Endodermal cell (in vitro differentiated cells): ENCODE measurements around the gene KCNH6. TPM values are rescaled to one million over a fixed set of nuclear protein-coding genes. Genes with fewer than 3 reads are reported as not detected.

Source experiments
- DNase-seq: peaks from one replicate; pipeline ENCODE4 v3.0.0-alpha.2; 2017
- H3K27ac ChIP-seq: 2 replicates; pipeline ENCODE4 v1.5.1; 2013; ENCODE audit warnings: mild to moderate bottlenecking, low read depth, low read length, moderate library complexity
- H3K27me3 ChIP-seq: 2 replicates; pipeline ENCODE4 v1.6.1; 2013; ENCODE audit warnings: mild to moderate bottlenecking, low read length, moderate library complexity; ENCODE audit not compliant: insufficient read depth, control insufficient read depth, poor library complexity, severe bottlenecking
- H3K36me3 ChIP-seq: 2 replicates; pipeline ENCODE4 v1.7.0; 2013; ENCODE audit warnings: mild to moderate bottlenecking, low read length, moderate library complexity; ENCODE audit not compliant: control insufficient read depth, insufficient read depth
- H3K4me1 ChIP-seq: one replicate; pipeline ENCODE4 v1.7.0; 2013; ENCODE audit warnings: low read length; ENCODE audit not compliant: control insufficient read depth, insufficient read depth
- H3K4me3 ChIP-seq: 2 replicates; pipeline ENCODE4 v1.5.1; 2013; ENCODE audit warnings: mild to moderate bottlenecking, low read length, moderate library complexity
- H3K9ac ChIP-seq: 2 replicates; pipeline ENCODE4 v1.6.1; 2013; ENCODE audit warnings: mild to moderate bottlenecking, low read length, moderate library complexity; ENCODE audit not compliant: poor library complexity, severe bottlenecking; ENCODE audit errors: extremely low read depth
- H3K9me3 ChIP-seq: 2 replicates; pipeline ENCODE4 v1.6.1; 2013; ENCODE audit warnings: mild to moderate bottlenecking, low read length, moderate library complexity; ENCODE audit not compliant: control insufficient read depth
- H3K27ac Mint-ChIP-seq: 2 replicates; pipeline ENCODE4 v1.8.0; 2020; ENCODE audit warnings: mixed read lengths
- H3K27me3 Mint-ChIP-seq: 2 replicates; pipeline ENCODE4 v1.8.0; 2021; ENCODE audit warnings: mild to moderate bottlenecking, mixed read lengths; ENCODE audit not compliant: insufficient read depth
- H3K36me3 Mint-ChIP-seq: 2 replicates; pipeline ENCODE4 v1.8.0; 2020; ENCODE audit warnings: low read depth, mixed read lengths
- H3K4me1 Mint-ChIP-seq: 2 replicates; pipeline ENCODE4 v1.8.0; 2020; ENCODE audit warnings: mixed read lengths
- H3K4me3 Mint-ChIP-seq: 2 replicates; pipeline ENCODE4 v1.8.0; 2020; ENCODE audit warnings: mild to moderate bottlenecking, moderate library complexity, mixed read lengths
- H3K9me3 Mint-ChIP-seq: 2 replicates; pipeline ENCODE4 v1.8.0; 2020; ENCODE audit warnings: mild to moderate bottlenecking, mixed read lengths
- WGBS, 2 experiments: methylation state at CpG; one replicate each; pipeline versions ENCODE4 v1.1.5 to v1.1.7; 2013; ENCODE audit warnings: missing lambda C conversion rate in 2 of 2, mixed read lengths in 1 of 2; ENCODE audit not compliant: insufficient coverage in 1 of 2, insufficient read length in 1 of 2; 5-methylcytosine and 5-hydroxymethylcytosine counted together
- total RNA-seq, 2 donors: library from RNA; stranded (reverse); fragmentation: NEBNext Ultra II Directional in 1 of 2; extraction: Animal tissue kit (Norgen Biotek cat#: 25700) in 1 of 2; gene quantifications; 2 replicates in 1 of 2; 3 replicates in 1 of 2; pipeline ENCODE4 v1.2.1, GENCODE V29; 2021
- TF ChIP-seq, protein P1 (sequence below): fragments of 200-600 bp; sonication (generic); conservative IDR thresholded peaks from 2 replicates; pipeline ENCODE4 v1.5.0; 2021; ENCODE audit warnings: antibody characterized with exemption, mild to moderate bottlenecking

Gene KCNH6
- total RNA-seq, 2 donors from 2014 or later = 0.79 to 0.95 TPM

DNA sequence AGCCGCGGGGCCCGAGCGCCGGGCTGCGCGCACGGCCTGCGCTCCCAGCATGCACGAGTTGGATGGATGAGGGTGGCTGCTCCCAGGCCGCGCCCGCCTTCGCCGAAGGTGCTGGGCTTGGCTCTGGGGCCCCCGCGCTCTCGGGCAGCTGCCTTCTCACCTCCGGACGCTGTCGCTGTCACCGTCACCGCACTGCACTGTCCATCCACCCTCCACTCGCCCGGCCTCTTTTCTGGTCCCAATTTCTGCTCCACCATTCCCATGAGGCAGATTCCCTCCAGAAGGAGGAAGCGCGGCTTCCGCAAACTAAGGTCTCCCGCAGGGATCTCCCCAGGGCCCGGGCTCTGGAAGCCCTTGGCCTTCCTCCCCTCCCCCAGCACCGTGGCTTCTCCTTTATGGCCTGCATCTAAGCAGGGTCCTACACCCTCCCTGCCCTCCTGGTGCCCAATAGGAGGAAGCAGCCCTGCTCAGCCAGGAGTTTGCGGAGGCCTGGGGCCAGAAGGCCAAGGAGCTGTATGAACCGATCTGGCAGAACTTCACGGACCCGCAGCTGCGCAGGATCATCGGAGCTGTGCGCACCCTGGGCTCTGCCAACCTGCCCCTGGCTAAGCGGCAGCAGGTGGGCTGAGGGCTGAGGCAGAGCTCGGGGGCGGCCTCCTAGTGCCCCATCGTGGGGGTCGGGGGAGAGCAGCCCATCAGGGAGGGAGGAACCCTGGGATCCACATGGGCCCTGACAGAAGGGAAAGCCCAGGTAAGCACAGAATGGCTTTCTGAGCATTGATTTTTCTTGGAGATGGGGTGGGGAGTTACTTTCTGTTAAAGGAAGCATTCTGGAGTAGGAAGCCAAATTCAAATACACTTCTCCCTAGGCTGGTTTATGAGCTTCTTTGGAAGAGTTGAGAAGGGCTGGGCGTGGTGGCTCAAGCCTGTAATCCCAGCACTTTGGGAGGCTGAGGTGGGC, 45.4 kb upstream of the KCNH6 start:
- no peak overlapping the region for H3K27ac Mint-ChIP-seq
- peak; percentile 85 for DNase-seq
- no peak overlapping the region for H3K27ac ChIP-seq
- TF ChIP-seq, protein P1, sequence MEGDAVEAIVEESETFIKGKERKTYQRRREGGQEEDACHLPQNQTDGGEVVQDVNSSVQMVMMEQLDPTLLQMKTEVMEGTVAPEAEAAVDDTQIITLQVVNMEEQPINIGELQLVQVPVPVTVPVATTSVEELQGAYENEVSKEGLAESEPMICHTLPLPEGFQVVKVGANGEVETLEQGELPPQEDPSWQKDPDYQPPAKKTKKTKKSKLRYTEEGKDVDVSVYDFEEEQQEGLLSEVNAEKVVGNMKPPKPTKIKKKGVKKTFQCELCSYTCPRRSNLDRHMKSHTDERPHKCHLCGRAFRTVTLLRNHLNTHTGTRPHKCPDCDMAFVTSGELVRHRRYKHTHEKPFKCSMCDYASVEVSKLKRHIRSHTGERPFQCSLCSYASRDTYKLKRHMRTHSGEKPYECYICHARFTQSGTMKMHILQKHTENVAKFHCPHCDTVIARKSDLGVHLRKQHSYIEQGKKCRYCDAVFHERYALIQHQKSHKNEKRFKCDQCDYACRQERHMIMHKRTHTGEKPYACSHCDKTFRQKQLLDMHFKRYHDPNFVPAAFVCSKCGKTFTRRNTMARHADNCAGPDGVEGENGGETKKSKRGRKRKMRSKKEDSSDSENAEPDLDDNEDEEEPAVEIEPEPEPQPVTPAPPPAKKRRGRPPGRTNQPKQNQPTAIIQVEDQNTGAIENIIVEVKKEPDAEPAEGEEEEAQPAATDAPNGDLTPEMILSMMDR = no peak
- no peaks in the 10 kb centered on the region for H3K9me3 ChIP-seq
- no peaks in the 10 kb centered on the region for H3K36me3 Mint-ChIP-seq
- peak overlapping the region; percentile 60 for H3K4me3 ChIP-seq
- H3K4me3 Mint-ChIP-seq = peak overlapping the region; percentile 64
- H3K4me1 Mint-ChIP-seq = peaks cover 19% of the 10 kb centered on the region
- 13 to 22% methylated on average over 23 to 44 of the region's 44 CpGs for WGBS, 2 experiments
- no peaks in the 10 kb centered on the region for H3K36me3 ChIP-seq
- no peak overlapping the region for H3K9ac ChIP-seq
- H3K9me3 Mint-ChIP-seq = no peaks in the 10 kb centered on the region
- peaks cover 28% of the 10 kb centered on the region for H3K27me3 Mint-ChIP-seq
- peaks cover 2% of the 10 kb centered on the region for H3K4me1 ChIP-seq
- peaks cover 33% of the 10 kb centered on the region for H3K27me3 ChIP-seq

- Mint-ChIP-seq H3K4me1 (peaks cover 19% of the 10 kb centered on the region), H3K36me3 (no peaks in the 10 kb centered on the region), H3K4me3 (no peak overlapping the region), H3K27me3 (peaks cover 28% of the 10 kb centered on the region), H3K27ac (no peak overlapping the region), H3K9me3 (no peaks in the 10 kb centered on the region)
- no peaks in the 10 kb centered on the region for H3K36me3 ChIP-seq
- no peak overlapping the region for H3K27ac ChIP-seq
- H3K4me3 ChIP-seq = no peak overlapping the region
- no peaks in the 10 kb centered on the region for H3K9me3 ChIP-seq
- H3K4me1 ChIP-seq = peaks cover 2% of the 10 kb centered on the region
- H3K9ac ChIP-seq = no peak overlapping the region
- TF ChIP-seq, protein P1 = peak; percentile 95
- H3K27me3 ChIP-seq = peaks cover 33% of the 10 kb centered on the region
- WGBS, 2 experiments = 44 to 49% methylated on average over 6 to 16 of the region's 16 CpGs
- peak; percentile 98 for DNase-seq
These were observed 44.2 kb upstream of the KCNH6 start for GRCh38 chr17:63478814-63479494.

GRCh38 chr17:63479495-63480184, 43.5 kb upstream of the KCNH6 start:
- H3K27ac Mint-ChIP-seq = no peak overlapping the region
- Histone ChIP-seq H3K27ac (no peak overlapping the region), H3K9ac (no peak overlapping the region), H3K4me3 (no peak overlapping the region), H3K36me3 (no peaks in the 10 kb centered on the region), H3K4me1 (peaks cover 2% of the 10 kb centered on the region), H3K9me3 (no peaks in the 10 kb centered on the region), H3K27me3 (peaks cover 32% of the 10 kb centered on the region)
- H3K4me3 Mint-ChIP-seq = no peak overlapping the region
- TF ChIP-seq, protein P1 = no peak
- 86 to 89% methylated on average over 7 to 17 of the region's 17 CpGs for WGBS, 2 experiments
- H3K27me3 Mint-ChIP-seq = peaks cover 28% of the 10 kb centered on the region
- H3K4me1 Mint-ChIP-seq = peaks cover 15% of the 10 kb centered on the region
- H3K9me3 Mint-ChIP-seq = no peaks in the 10 kb centered on the region
- DNase-seq = peak; percentile 48
- H3K36me3 Mint-ChIP-seq = no peaks in the 10 kb centered on the region
